ENCODE results near the gene ATAD3A.
"Not testable (repeated sequence)": the region's sequence is repeated elsewhere in the genome, so short reads cannot be mapped to it uniquely, and the experiment has no call there.

The ATAD3A gene

GRCh38 chr1:1490633-1491230, 21.2 kb upstream of the ATAD3A start:
- DNase-seq: no peak

- DNase-seq: no peak
Measured at GRCh38 chr1:1491601-1492000, 20.4 kb upstream of the ATAD3A start.

GRCh38 chr1:1494311-1494710, 17.7 kb upstream of the ATAD3A start:
- not testable (repeated sequence) for DNase-seq

- DNase-seq: not testable (repeated sequence)
Measured at GRCh38 chr1:1495461-1495975, 16.4 kb upstream of the ATAD3A start.

GRCh38 chr1:1504777-1505365, 7.1 kb upstream of the ATAD3A start:
- peak; percentile 93 for DNase-seq

- DNase-seq: peak; percentile 67
Measured at GRCh38 chr1:1505366-1505798, 6.6 kb upstream of the ATAD3A start.

- not testable (repeated sequence) for DNase-seq
Measured at GRCh38 chr1:1505801-1506200, 6.2 kb upstream of the ATAD3A start.

GRCh38 chr1:1507305-1507704, 4.7 kb upstream of the ATAD3A start:
- DNase-seq: no peak

GRCh38 chr1:1508775-1509464, 3.0 kb upstream of the ATAD3A start:
- not testable (repeated sequence) for DNase-seq

- not testable (repeated sequence) for DNase-seq
Measured at GRCh38 chr1:1509465-1509850, 2.5 kb upstream of the ATAD3A start.

GRCh38 chr1:1510912-1511532, 940 bp upstream of the ATAD3A start:
- DNase-seq: peak; percentile 93

GRCh38 chr1:1512425-1512824, 463 bp downstream of the ATAD3A start:
- DNase-seq: not testable (repeated sequence)

GRCh38 chr1:1513675-1514074, 1.7 kb downstream of the ATAD3A start:
- DNase-seq: not testable (repeated sequence)

- DNase-seq: not testable (repeated sequence)
Measured at GRCh38 chr1:1514376-1514775, 2.4 kb downstream of the ATAD3A start.

- DNase-seq: not testable (repeated sequence)
Measured at GRCh38 chr1:1516923-1517322, 5.0 kb downstream of the ATAD3A start.

GRCh38 chr1:1517973-1518620, 6.1 kb downstream of the ATAD3A start:
- no peak for DNase-seq

GRCh38 chr1:1518621-1519007, 6.7 kb downstream of the ATAD3A start:
- not testable (repeated sequence) for DNase-seq

GRCh38 chr1:1519805-1520505, 8.0 kb downstream of the ATAD3A start:
- DNase-seq: not testable (repeated sequence)

- DNase-seq: no peak
Measured at GRCh38 chr1:1521331-1521730, 9.4 kb downstream of the ATAD3A start.

- DNase-seq: not testable (repeated sequence)
Measured at GRCh38 chr1:1522536-1522935, 10.6 kb downstream of the ATAD3A start.

- DNase-seq: not testable (repeated sequence)
Measured at GRCh38 chr1:1523226-1523625, 11.3 kb downstream of the ATAD3A start.

- not testable (repeated sequence) for DNase-seq
Measured at GRCh38 chr1:1523651-1524050, 11.7 kb downstream of the ATAD3A start.

Data from DMS153 (cell line).